Measurements from ENCODE around the gene TTC13.

- TF ChIP-seq, protein P1, sequence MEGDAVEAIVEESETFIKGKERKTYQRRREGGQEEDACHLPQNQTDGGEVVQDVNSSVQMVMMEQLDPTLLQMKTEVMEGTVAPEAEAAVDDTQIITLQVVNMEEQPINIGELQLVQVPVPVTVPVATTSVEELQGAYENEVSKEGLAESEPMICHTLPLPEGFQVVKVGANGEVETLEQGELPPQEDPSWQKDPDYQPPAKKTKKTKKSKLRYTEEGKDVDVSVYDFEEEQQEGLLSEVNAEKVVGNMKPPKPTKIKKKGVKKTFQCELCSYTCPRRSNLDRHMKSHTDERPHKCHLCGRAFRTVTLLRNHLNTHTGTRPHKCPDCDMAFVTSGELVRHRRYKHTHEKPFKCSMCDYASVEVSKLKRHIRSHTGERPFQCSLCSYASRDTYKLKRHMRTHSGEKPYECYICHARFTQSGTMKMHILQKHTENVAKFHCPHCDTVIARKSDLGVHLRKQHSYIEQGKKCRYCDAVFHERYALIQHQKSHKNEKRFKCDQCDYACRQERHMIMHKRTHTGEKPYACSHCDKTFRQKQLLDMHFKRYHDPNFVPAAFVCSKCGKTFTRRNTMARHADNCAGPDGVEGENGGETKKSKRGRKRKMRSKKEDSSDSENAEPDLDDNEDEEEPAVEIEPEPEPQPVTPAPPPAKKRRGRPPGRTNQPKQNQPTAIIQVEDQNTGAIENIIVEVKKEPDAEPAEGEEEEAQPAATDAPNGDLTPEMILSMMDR (IDR thresholded peaks at IDR 0.05): no peak
- TF ChIP-seq POLR2A (IDR thresholded peaks at IDR 0.05) (no peak), EP300 (IDR thresholded peaks at IDR 0.05) (no peak)
These were observed 72.4 kb downstream of the TTC13 start for GRCh38 chr1:230906226-230906625.

Measured in tibial nerve (tissue), 4 donors.